Activated naive CD8-positive, alpha-beta T cell treated with anti-CD3 and anti-CD28 coated beads for 36 hours (primary cell): Measurements from ENCODE around the gene SERTAD2. TPM values are rescaled to one million over a fixed set of nuclear protein-coding genes. Genes with fewer than 3 reads are reported as not detected.
A peak's percentile ranks its signal among the peaks of the same experiment; 100 is the strongest.

Experiments
- DNase-seq: peaks from one replicate; pipeline ENCODE4 v3.0.0; 2021
- H3K27ac Mint-ChIP-seq: one replicate; pipeline ENCODE4 v1.8.0; 2022; ENCODE audit warnings: mild to moderate bottlenecking, moderate library complexity, mixed read lengths
- H3K27me3 Mint-ChIP-seq: one replicate; pipeline ENCODE4 v1.8.0; 2022; ENCODE audit warnings: mild to moderate bottlenecking, mixed read lengths
- H3K36me3 Mint-ChIP-seq: one replicate; pipeline ENCODE4 v1.8.0; 2021; ENCODE audit warnings: mild to moderate bottlenecking, mixed read lengths
- H3K4me1 Mint-ChIP-seq: one replicate; pipeline ENCODE4 v1.8.0; 2021; ENCODE audit warnings: mixed read lengths
- H3K4me3 Mint-ChIP-seq: one replicate; pipeline ENCODE4 v1.8.0; 2022; ENCODE audit warnings: mild to moderate bottlenecking, moderate library complexity, mixed read lengths
- H3K9me3 Mint-ChIP-seq: one replicate; pipeline ENCODE4 v1.8.0; 2022; ENCODE audit warnings: mixed read lengths
- total RNA-seq, 2 experiments: library from RNA; stranded (reverse); gene quantifications; one replicate each; pipeline ENCODE4 v1.2.3, GENCODE V29; 2021

SERTAD2 gene, protein sequence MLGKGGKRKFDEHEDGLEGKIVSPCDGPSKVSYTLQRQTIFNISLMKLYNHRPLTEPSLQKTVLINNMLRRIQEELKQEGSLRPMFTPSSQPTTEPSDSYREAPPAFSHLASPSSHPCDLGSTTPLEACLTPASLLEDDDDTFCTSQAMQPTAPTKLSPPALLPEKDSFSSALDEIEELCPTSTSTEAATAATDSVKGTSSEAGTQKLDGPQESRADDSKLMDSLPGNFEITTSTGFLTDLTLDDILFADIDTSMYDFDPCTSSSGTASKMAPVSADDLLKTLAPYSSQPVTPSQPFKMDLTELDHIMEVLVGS
- total RNA-seq, result 10 to 100 TPM; 22.7 to 23.3 TPM

DNA sequence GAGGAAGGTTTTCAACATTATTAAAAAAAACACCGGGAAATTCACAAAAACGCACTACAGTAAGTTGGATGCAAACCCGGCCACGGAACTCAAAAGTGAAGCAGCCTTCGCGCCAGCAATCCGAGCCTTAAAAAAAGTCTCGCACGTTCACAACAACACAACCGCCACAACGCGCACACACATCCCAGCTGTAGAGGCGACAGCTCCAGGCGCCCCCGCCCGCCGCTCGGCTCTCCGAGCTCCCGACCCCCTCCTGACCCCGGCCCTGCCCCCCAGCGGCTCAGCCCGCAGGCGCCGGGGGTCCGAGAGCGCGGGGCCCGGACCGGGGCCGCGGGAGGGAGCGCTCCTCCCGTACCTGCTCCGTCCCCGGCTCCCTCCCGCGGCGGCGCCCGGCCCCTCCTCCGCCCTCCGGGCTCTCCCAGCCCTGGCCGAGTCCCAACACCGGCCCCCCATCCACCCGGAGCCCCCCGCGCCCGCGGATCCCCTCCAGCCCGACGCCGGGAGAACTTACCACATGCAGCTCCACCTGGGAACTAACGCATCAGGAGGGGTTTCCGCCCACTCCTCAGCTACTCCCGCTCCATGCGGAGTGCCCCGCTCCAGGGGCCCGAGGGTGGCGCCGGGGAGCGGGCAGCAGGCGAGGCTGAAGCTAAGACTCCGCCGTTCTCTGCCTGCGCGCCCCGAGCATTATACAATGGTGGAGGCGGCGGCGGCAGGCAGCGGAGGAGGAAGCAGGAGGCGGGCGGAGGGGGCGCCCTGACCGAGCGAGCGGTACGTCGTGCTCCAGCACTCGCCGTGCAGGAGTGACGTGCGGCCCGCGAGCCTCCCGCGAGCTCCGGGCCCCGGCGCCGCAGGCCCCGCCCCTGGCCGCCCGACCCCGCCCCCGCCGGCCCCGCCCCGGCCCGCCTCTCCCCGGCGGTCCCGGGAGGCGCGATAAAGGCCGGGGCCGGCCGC, at the start of gene SERTAD2:
Gene SERTAD2 (minus strand): TSS at position 805 of the 954 bp plus-strand sequence. CDS start 17,042 bp downstream, outside the sequence.
- Mint-ChIP-seq H3K36me3 (no peaks in the 10 kb centered on the region), H3K27me3 (no peaks in the 10 kb centered on the region), H3K4me3 (peak within 1 kb of the TSS; percentile 86), H3K4me1 (peaks cover 75% of the 10 kb centered on the region), H3K27ac (peak within 1 kb of the TSS; percentile 90), H3K9me3 (no peaks in the 10 kb centered on the region)
- peak; percentile 87 for DNase-seq

DNA sequence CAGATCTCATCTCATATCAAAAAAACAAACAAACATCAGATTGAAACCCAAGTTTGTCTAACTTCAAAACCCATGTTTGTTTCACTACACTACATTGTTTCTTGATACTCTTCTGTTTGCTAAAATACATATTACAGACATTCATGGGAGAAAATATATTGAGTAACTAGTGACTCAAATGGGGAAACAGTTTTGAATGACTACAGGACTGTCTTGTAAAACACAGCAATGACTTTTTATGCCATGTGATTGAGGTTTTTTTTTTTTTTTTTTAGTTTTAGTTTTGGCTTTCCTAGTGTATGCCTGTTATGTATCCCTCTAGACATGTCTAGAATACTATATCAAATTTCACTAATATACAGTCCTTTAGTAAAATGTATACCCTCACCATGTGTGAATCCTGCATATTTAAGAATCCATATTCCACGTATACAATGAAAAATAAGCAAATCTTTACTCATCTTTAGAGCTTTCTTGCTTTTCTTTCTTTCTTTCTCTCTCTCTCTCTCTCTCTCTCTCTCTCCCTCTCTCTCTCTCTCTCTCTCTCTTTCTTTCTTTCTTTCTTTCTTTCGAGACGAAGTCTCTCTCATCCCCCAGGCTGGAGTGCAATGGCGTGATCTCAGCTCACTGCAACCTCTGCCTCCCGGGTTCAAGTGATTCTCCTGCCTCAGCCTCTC, 46.6 kb upstream of the SERTAD2 start:
- Mint-ChIP-seq H3K27me3 (no peaks in the 10 kb centered on the region), H3K4me3 (no peak overlapping the region), H3K36me3 (peaks cover 26% of the 10 kb centered on the region), H3K9me3 (peaks cover 7% of the 10 kb centered on the region), H3K4me1 (peaks cover 58% of the 10 kb centered on the region), H3K27ac (peak overlapping the region; percentile 88)
- no peak for DNase-seq

DNA sequence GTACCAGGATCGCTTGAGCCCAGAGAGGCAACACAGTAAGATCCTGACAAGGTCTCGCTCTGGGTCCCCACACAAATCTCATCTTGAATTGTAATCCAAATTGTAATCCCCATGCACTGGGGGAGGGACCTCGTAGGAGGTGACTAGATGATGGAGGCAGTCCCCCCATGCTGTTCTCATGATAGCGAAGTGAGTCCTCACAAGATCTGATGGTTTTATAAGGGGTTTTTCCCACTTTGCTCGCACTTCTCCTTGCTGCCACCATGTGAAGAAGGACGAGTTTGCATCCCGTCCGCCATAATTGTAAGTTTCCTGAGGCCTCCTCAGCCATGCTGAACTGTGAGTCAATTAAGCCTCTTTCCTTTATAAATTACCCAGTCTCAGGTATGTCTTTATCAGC, 46.0 kb upstream of the SERTAD2 start:
- Mint-ChIP-seq H3K9me3 (peaks cover 7% of the 10 kb centered on the region), H3K4me1 (peaks cover 55% of the 10 kb centered on the region), H3K4me3 (no peak overlapping the region), H3K36me3 (peaks cover 24% of the 10 kb centered on the region), H3K27me3 (no peaks in the 10 kb centered on the region), H3K27ac (peak overlapping the region; percentile 88)
- no peak for DNase-seq

DNA sequence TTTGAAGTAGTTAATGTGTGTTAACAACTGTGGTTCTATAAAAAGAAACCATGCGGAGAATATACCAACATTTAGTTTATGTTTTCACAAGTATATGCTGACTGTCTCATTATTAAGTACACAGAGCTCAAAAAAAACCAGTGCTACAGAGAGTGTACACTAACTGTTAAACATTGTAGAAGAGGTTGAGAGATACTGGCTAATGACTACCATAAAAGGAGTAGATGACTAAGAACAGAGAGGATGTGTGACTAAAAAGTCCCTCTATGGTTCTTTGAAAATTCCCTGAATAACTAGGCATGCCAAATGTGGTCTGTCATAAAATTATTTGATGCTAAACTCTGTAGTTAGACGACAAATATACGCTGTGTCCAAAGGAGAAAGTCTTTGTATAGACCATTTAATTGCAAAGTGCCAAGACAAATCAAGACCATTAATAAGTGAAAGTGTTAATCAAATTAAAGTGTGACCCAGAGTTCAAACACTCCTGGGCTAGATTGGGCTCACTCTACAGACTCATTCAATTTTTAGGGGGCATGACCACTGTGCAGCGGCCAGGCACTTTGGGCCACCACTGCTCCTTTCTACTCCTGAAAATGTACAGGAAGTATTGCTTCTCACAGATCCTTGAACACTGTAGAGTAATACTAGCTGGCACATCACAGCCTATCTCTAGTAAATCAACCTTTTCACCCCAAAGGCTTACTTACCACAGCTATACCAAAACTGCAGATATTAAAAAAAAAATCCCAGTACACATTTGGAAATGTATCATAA, 45.1 kb upstream of the SERTAD2 start:
- Mint-ChIP-seq H3K27me3 (no peaks in the 10 kb centered on the region), H3K27ac (peak overlapping the region; percentile 88), H3K4me3 (peak overlapping the region; percentile 25), H3K36me3 (peaks cover 24% of the 10 kb centered on the region), H3K9me3 (peaks cover 7% of the 10 kb centered on the region), H3K4me1 (peaks cover 50% of the 10 kb centered on the region)
- no peak for DNase-seq

DNA sequence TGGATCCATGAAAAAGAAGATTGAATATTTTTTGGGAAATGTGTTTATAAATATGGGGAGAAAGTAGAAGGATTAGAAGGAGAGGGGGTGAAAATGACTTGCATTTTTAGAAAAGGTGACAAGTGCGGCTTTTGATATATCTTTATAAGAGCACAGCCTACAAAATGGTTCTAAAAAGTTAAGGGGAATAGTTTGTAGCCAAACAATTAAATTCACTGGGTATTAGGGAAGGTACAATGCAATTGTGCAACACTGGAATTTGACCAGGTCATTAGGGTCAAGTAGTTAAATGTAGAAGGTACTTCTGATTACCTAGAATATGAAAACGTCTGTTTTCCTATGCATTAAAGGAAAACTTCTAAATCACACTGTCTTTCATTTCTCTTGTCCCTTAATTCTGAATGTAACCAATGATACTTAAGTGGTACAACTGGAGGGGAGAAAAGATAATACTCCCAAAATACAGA, 44.5 kb upstream of the SERTAD2 start:
- Mint-ChIP-seq H3K4me1 (peaks cover 50% of the 10 kb centered on the region), H3K27ac (peak overlapping the region; percentile 88), H3K4me3 (peak overlapping the region; percentile 16), H3K27me3 (no peaks in the 10 kb centered on the region), H3K9me3 (peaks cover 7% of the 10 kb centered on the region), H3K36me3 (peaks cover 26% of the 10 kb centered on the region)
- DNase-seq, result no peak

DNA sequence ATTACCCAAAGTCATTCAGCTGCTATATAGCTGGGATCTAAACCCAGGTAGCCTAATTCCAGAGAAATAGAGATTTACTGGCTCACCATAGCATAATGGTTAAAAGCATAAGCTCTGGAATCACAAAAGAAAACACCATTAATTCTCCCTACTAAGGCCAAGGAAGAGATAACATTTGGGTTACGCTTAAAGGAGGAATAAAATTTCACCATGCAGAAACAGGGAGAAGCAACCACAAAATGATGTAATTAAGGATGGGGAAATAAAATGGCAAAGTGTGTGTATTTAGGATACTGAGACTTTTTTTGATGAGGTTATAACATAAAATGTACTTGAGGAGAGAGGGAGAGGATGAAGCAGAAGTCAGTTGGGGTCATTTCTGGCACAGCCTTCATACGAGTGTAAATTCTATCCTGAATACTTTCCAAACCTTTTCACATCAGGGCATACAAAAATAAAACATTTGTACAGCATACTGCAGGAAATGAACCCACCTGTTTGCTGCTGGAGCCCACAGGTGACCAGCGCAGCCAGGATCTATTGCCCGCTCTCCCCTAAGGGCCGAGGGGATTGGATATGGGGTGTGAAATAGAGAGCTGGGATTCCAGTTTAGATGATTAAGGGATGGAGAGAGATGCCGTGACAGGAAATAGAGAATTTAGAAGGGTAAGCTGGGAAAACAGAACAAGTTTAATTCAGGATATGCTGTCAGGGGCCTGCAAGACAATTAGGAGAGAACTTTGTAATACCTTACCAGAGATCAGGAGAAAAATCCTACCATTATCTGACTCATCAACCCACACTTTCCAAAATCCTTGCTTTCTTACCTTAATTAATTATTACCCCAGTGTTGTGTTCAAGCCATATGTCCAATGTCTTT, 43.8 kb upstream of the SERTAD2 start:
- Mint-ChIP-seq H3K27me3 (no peaks in the 10 kb centered on the region), H3K27ac (peak overlapping the region; percentile 34), H3K4me1 (peaks cover 51% of the 10 kb centered on the region), H3K9me3 (peaks cover 7% of the 10 kb centered on the region), H3K36me3 (peaks cover 29% of the 10 kb centered on the region), H3K4me3 (no peak overlapping the region)
- DNase-seq, result no peak

DNA sequence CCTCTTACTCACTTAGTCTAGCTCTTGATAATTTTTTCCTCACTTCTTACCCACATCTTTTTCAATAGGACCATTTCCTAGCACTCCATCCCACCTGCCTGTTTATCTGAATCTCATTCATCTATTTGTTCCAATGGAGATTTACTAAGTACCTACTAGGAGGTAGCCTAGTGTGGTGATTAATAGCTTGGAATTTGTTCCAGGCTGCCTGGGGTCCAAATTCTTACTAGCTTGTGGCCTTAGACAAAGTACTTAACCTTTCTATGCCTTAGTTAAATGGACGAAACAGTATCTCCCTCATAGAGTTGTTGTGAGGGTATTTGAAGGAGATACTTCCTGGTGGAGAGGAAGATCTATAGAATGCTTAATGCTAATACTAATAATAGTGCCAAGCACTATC, 42.9 kb upstream of the SERTAD2 start:
- peaks cover 54% of the 10 kb centered on the region for H3K4me1 Mint-ChIP-seq
- peaks cover 12% of the 10 kb centered on the region for H3K9me3 Mint-ChIP-seq
- DNase-seq, result no peak
- no peaks in the 10 kb centered on the region for H3K27me3 Mint-ChIP-seq
- no peak overlapping the region for H3K27ac Mint-ChIP-seq
- H3K4me3 Mint-ChIP-seq, result no peak overlapping the region
- peaks cover 32% of the 10 kb centered on the region for H3K36me3 Mint-ChIP-seq

DNA sequence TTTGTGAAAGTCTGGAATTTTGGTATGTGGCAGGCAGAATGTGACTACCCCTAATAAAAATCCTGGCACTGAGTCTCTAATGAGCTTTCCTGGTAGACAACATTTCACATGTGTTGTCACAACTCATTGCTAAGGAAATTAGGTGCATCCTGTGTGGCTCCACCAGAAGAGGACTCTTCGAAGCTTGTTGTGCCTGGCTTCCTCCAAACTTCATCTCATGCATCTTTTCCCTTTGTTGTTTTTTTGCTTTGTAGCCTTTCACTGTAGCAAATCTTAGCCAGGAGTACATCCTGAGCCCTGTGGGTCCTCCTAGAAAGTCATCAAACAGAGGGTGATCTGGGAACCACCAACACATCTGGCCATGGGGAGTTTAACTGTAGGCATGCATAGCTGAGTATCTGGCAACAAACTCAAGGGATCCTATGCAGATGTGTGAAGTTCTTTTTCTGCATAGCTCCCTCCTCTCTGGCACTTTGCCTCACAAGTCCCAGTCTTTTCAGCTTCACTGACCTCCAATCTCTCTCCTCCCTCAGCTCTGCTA, 42.1 kb upstream of the SERTAD2 start:
- Mint-ChIP-seq H3K27ac (no peak overlapping the region), H3K4me3 (no peak overlapping the region), H3K27me3 (no peaks in the 10 kb centered on the region)

DNA sequence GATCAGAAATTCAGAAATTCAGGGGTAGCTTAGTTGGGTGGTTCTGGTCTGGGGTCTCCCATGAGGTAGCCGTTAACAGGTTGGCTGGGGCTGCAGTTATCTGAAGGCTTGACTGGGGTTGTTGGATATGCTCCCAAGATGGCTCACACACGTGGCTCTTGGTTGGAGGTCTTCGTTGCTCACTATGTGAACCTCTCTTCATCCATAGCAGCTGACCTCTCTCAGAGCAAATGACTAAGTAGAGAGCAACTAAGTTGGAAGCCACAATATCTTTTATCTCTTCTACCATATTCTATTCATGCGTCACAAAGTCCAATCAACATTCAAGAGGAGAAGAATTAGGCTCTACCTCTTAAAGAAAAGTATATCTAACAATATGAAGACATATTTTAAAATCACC, 38.7 kb upstream of the SERTAD2 start:
- Mint-ChIP-seq H3K9me3 (peaks cover 5% of the 10 kb centered on the region), H3K27ac (no peak overlapping the region), H3K4me1 (peaks cover 21% of the 10 kb centered on the region), H3K36me3 (peaks cover 14% of the 10 kb centered on the region), H3K4me3 (no peak overlapping the region), H3K27me3 (no peaks in the 10 kb centered on the region)
- DNase-seq, result no peak

More for the DNA sequence above, 42.1 kb upstream of the SERTAD2 start:
- Mint-ChIP-seq H3K4me1 (peaks cover 50% of the 10 kb centered on the region), H3K36me3 (peaks cover 28% of the 10 kb centered on the region), H3K9me3 (peaks cover 9% of the 10 kb centered on the region)
- DNase-seq, result no peak

DNA sequence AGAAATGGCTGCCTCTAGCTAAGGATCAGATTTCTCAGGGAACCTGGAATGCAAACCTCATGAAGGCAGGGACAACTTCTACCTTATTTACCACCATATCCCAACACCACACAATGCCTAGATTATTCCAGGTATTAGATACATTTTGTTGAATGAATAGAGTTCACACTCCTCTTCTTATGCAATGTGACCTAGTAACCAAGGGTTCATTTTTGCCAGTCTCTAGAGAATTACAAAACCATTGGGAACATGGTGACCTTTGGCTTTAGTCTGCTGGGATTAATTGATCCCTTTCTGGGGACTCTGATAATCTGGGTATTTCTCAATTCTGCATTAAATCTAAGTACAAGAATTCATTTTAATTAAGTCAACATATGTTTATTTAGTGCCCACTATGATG, 35.2 kb upstream of the SERTAD2 start:
- Mint-ChIP-seq H3K27me3 (no peaks in the 10 kb centered on the region), H3K4me3 (no peak overlapping the region), H3K27ac (no peak overlapping the region), H3K9me3 (peaks cover 5% of the 10 kb centered on the region), H3K4me1 (peaks cover 15% of the 10 kb centered on the region), H3K36me3 (peaks cover 18% of the 10 kb centered on the region)
- no peak for DNase-seq

DNA sequence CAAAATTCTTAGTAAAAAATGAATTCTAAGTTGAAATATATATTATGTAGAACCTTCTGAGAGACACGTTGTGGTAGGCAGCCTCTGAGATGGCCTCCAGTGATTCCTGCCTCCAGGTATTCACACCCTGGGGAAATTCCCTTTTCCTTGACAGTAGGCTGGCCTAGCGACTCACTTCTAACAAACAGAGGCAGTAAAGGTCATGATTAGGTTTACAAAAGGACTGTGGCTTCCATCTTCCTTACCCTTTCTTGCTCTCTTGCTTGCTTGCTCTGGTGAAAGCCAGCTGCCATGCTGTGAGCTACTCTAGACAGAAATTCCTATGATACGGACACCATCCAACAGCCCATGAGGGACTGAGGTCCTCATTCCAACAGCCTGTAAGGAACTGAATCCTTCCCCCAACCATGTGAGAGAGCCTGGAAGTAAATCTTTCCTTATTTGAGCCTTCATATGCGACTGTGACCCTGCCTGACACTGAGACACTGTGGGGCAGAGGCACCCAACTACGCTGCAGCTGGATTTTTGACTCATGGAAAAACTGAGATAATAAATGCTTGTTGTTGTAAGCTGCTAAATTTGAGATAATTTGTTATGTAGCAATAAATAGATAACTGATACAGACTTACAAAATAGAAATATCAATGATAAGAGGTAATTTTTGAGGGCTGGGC, 32.7 kb upstream of the SERTAD2 start:
- no peak overlapping the region for H3K4me3 Mint-ChIP-seq
- no peaks in the 10 kb centered on the region for H3K27me3 Mint-ChIP-seq
- DNase-seq, result no peak
- H3K27ac Mint-ChIP-seq, result peak overlapping the region; percentile 83
- peaks cover 22% of the 10 kb centered on the region for H3K4me1 Mint-ChIP-seq
- H3K36me3 Mint-ChIP-seq, result peaks cover 10% of the 10 kb centered on the region
- no peaks in the 10 kb centered on the region for H3K9me3 Mint-ChIP-seq

DNA sequence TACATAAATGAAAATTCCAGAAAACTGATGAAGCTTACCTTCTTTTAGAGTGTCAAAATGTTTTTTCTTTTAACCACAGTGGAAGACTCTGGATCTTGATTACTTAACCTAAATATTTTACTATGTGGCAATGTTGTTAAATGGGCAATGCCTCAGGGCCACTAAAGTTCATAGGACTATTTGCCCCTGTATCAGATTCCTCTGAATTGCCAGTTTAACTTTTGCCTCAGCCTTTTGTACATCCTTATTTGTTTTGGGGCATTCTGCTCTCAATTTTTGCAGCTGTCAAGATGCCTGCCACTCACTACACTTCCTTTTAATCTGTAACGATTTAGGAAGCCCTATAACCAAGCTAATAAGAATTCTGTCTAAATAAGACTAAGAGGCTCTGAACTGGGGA, 31.7 kb upstream of the SERTAD2 start:
- no peak overlapping the region for H3K4me3 Mint-ChIP-seq
- H3K27ac Mint-ChIP-seq, result no peak overlapping the region
- H3K27me3 Mint-ChIP-seq, result no peaks in the 10 kb centered on the region
- H3K36me3 Mint-ChIP-seq, result peaks cover 10% of the 10 kb centered on the region
- peaks cover 24% of the 10 kb centered on the region for H3K4me1 Mint-ChIP-seq
- no peak for DNase-seq
- no peaks in the 10 kb centered on the region for H3K9me3 Mint-ChIP-seq
